Activated T-helper 9 cell treated with anti-CD3 and anti-CD28 coated beads, Interleukin-2, amount 50 U/mL, for 16 hours (primary cell): ENCODE results near the gene C5.

Experiments used
- DNase-seq: peaks from one replicate; pipeline ENCODE4 v3.0.0-alpha.2; 2020; ENCODE audit warnings: low read depth

The C5 gene

DNA sequence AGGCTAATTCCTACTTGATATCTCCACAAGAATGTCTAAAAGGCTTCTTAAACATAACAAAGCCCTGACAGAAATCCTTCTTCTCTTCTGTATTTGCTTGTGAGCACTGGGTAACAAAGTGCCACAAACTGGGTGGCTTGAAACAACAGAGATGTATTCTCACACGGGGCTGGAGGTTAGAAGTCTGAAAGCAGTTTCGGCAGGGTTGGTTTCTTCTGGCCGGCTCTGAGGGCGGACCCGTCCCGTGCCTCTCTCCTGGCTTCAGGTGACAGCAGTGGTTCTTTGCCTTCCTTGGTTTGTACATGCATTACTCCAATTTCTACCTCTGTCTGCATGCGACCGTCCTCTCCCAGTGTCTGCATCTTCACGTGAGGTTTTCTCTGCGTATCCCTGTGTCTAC, 109.5 kb downstream of the C5 start:
- DNase-seq, result no peak

DNA sequence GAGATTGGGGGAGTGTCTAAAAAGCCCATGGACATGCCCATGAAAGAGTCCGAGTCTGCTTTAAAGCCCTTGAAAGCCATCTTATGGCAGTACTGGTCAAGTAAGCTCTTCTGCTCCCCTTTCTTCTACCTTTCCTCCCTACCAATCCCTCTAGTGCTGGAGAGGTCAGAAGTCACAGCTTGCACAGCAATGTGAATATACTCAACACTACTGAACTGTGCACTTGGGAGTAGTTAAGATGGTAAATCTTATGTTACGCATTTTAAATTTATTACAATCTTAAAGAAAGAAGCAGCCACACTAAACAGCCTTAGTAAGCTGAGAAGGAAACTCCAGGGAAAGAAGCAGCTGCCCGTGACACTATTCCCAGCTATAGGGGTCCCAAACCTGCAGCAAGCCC, 111.2 kb downstream of the C5 start:
- no peak for DNase-seq

DNA sequence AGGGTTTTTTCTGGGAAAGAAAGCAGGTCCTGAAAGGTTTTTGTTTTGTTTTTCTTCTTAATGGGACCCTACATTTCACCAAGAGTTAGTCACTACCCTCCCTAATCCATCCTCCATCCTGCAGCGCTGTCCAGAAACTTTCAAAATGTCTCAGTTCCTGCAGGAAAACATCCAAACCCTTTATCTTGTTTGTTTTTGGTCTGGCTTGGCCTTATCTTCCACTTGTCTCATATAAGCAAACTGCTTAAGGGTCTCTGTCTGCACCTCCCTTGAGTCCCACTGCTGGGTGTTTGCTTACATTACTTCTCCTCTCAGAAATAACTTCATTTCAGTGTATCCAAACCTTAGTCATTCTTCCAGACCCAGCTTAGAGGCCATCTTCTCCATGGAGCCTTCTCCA, 112.5 kb downstream of the C5 start:
- no peak for DNase-seq

DNA sequence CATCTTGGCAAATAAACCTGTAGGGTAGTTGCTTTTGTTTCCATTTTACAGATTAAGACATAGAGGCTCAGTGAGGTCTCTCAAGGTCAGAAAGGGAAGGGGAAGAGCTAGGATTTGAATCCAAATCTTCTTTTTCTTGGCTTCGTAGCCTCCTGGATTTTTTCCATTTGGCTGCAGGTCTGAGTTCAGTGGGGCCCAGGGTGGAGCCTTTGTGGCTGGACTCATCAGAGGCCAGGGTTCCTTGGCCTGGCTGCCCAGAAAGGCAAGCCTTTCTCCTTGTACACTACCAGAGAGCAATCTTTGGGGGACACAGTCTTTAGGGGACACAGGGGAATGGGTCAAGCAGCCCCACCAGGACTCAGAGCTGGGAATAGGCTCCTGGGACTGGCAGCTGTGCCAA, 112.9 kb downstream of the C5 start:
- no peak for DNase-seq

DNA sequence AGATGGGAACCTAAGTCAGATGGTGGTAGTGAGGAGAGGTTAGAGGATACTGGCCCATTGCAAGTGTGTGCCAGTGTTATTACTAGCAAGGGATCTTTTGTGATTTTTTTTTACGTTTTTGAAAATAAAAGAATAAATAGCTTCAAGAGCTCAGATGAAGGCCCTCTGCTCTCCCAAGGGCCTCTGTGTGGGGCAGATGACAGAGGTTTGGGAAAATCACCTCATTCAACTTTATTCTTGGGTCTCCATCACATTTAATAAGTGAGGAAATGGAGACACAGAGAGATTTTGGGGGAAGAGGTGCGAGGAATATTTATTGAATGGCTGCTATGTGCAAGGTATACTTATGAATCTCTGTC, 113.3 kb downstream of the C5 start:
- no peak for DNase-seq

DNA sequence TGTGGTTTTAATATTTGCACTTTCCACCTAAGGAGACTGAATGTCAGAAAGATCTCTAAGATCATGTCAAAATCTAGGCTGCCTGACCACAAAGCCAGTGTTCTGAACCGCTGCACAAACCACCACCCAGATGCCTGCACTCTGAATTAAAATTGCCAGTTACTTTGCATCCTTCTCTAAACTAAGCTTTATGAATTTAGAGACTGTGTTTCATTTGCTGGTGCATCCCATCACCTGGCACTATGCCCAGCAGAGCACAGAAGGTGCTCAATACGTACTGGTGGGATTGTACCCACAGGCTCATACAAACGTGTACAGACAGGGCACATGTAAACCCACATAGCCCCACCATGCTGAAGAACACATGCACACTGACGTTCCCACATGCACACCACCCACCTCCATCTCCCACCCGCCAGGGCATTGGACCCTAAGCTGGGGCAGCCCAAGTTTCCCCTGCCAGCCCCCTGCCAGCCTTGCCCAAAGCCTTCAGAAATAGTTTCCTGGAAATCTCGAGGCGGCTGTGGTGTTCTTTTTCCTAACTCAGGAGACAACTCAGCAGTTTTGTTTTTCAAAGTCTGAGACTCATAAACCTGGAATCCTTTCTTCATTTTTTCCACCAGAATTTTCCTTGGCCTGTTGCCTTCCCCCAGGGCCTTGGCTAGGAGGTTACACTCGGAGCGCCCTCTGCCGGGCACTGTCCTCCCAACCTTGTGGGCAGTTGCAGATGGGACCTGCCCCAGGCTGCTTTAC, 113.9 kb downstream of the C5 start:
- peak; percentile 84 for DNase-seq

DNA sequence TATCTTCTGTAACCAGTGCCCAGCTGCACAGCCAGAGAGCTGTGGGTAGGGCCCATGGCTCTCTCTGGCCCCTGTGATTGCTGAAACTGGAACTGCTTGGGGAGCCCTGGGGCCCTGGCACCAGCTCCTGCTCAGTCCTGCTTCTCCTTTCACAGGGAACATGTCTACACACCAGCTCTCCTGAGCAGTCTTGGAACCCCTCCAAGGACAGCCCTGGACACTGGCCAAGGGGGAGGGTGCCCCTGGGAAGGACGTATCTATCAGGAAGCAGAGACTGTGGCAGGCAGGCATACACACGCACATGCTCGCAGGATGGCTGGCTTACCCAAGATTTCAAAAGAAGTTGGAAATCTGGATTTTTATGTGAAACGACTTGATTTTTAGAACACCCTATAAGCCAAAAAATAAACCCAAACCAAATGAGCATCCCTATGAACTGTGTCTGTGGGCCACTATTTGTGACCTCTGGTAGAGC, 114.7 kb downstream of the C5 start:
- no peak for DNase-seq

DNA sequence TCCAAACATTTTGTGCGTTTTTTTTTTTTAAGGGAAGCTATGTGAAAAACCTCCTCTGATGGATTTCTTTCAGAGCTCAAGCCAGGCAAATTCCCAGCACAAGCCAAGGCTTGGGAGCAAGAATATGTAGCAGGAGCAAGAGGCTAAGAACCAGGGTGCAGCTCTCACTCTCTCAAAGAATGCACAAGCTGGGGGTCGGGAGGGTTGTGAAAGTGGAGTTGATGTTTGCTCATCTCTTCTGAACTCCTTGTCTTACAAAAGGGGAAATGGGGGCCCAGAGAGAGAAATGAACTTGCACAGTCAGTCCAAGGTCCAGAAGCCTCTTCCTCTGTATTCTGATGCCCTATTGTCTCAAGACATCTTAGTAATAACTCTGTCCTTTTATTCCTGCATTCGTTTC, 115.8 kb downstream of the C5 start:
- DNase-seq, result no peak

DNA sequence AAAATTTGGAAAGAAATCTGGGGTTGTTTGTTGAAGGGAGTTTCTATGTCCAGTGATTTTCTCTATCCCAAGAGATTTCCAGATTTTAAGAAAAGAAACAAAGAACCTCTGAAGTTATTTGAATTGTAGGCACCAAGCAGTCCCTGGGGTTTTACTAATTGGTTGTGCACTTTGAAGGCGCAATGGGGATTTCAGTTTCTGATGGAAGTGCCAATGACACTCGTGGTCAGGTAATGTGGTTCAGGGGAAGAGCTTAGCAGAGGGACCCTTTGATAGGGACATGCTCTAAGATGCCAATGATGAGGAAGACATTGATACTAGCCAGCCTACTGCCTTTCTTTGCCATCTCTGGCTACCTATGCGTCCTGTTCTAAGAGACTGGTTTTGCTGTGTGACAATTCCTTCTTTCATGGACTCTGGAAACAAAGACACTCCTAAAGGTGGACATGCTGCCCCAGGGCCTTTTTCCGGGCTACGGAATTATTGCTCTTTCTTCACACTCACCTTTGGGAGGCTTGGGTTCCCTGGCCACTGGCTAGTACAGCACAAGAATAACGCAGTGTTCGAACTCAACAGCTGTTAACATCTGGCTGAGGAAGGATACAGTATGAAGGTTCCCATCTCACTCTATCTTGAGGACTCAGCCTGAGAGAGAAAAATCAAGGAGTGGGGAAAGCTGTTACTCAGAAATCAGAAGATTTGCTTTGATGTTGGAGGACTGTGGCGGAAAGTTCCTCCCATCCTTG, 116.6 kb downstream of the C5 start:
- DNase-seq, result no peak

DNA sequence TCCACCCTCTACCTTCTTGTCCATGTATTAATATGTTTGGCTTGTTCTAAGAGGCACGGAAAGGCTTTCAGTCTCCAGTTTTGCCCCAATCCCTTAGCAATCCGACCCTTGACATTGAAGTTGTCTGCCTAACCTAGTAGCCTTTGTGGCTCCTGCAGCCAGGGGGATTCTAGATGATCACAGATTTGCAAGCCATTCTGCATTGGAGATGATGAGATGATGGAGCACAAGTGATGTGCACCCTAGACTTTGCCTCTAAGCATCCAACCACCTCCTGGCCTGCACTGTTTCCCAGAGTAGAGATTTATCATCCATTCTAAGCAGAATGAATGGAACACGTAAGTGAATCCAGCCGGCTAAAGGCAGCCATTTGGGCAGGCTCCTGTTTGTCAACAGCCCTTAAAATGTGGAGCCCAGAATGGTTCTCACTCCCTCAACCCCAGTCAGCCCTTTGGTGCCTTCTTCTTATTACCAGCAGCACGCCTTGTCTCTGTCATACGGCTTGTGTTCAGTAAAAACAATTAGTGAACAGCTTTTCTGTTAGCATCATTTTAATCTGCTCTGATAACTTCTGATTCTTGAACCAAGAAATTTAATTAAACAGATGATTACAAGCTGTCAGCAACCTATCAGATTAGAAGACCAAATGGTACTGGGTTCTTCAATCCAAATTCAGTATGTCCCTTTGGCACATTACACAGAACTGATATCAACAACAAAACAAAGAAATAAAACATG, 117.8 kb downstream of the C5 start:
- DNase-seq, result no peak

DNA sequence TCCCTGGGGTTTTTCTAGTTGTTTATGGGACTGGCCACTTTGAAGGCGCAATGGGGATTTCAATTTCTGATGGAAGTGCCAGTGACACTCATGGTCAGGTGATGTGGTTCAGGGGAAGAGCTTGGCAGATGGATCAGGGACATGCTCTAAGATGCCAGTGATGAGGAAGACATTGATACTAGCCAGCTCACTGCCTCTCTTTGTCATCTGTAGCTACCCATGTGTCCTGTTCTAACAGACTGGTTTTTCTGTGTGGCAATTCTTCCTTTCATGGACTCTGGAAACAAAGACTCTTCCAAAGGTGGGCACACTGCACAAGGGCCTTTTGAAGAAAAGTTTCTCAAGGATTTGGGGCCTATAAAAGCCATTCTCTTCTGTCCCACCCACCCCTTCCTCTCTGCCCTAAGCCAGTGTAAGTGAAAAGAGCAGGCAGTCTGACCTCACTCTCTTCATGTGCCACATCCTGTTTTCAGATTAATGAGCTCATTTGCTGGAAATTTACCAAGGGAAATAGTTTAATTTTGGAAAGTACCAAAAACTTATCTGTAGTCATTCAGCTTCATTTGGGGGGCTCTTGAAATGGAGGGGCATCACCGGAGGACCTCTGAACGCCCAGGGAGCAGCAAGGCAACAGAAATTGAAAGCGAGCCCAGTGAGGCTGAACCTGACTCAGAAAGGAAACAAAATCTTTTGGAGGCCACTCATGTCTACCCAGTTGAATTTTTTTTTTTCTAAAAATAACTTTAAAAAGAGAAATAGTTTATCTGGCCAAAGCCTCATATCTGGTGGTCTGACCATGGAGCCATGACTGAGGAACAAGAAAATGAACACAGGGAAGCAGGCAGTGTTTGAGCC, 118.6 kb downstream of the C5 start:
- DNase-seq, result no peak

DNA sequence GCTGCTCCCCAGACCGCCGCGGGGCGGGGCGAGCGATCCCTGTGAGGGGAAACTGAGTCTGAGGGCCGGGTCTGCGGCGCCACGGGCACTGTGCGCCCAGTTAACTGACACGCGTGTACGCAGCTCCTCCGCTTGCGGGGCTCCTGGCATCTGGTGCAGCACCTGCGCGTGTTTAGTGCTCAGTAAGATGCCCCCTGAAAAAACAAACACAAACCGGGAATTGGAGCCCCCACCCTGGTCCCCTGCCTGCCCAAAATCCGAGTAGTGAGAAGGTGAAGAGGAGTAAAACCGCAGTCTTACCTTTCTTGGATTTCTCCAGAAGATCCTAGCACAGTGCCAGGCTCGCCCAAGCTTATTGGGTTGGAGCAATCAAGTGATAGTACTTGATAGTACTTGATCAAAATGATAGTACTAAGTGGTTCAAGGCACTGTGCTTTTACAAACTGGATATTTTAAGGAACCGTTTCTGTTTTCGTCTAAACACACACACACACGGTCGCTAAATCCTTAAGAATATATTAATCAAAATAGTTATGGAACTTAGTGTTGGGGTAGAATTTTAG, 120.8 kb downstream of the C5 start:
- no peak for DNase-seq

DNA sequence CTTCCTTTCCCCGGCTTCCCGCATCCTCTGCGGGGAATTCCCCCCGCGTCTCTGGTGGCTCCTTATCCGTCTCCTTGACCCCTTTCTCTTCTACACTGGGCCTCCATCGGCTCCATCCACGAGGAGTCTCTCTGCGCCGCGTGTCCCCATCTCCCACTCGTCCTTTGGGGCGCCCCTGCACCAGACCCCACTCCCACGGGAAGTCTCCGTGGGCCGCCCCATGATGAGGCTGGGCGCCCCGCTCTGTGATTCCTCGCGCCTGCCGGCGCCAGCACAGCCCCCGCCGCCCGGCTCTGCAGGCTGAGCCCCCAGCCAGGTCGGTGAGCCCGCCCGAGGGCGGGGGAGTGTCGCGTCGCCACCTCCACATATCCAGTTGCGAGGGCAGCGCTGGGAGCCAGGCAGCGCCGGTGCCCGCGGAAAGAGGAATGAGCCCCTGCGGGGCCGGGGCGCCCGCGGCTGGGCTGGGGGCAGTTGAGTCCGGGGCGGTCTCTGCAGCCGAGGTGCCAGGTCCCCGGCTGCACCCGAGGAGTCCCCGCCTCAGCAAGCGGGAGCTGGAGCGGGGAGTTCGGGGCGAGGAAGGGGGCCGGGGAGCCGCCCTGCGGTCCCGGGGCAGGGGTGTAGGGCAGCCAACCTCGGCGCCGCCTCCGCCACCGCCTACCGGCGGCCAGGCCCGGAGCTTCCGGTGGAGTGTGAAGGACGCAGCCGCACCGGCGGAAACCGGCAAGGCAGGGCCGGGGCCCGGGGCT, 121.4 kb downstream of the C5 start:
- peak; percentile 69 for DNase-seq

DNA sequence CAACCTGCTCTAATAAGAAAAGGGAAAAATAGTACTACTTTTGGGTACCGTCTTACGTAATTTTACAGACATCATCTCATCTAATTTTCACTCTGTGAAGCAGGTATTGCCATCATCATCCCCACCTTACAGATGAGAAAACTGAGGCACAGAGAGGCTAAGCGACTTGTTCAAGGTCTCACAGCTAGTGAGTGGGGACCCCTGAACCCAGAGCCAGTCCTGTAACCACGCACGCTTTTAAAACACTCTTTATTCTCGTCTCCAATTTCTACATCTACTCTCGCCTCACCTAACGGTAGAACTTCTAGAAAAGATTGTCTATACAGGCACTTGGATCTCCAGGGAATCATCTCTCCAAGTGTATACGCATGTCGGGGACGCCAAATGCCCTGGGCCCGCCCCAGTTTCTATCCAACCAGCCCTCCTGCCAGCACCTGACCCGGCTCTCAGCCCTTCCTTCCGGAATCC, 122.0 kb downstream of the C5 start:
- DNase-seq, result no peak

DNA sequence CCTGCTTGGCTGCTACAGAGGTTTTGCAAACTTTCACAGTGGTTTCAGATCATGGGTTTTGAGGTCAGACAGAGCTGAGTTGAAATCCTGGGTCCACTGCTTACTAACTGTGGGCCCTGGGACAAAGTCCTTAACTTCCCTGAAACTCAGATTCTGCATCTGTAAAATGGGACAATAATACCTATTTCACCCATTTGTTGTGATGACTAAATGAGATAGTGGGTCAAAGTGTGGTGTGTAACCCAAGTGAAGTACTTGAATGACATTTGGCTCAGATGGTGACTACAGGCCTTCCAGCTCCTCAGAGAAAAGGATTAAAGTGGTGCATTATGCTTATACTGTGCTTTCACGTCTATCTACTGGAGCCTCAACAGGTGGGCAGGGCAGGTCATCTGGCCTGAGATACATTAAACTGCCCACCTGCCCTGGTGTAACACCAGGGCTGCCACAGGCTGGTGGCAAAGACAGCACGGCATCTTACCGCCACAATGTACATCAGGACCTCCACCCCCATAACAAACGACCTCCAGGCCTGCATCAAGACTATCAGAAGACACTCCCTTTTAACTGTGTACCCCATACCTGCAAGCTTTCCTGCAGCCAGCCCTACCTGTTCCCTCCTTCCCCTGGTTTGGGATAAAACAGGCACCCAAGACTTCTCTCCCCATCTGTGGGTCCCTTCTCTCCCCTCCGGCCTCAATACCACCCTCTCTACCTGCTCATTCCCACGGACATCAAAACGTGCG, 122.6 kb downstream of the C5 start:
- DNase-seq, result no peak

DNA sequence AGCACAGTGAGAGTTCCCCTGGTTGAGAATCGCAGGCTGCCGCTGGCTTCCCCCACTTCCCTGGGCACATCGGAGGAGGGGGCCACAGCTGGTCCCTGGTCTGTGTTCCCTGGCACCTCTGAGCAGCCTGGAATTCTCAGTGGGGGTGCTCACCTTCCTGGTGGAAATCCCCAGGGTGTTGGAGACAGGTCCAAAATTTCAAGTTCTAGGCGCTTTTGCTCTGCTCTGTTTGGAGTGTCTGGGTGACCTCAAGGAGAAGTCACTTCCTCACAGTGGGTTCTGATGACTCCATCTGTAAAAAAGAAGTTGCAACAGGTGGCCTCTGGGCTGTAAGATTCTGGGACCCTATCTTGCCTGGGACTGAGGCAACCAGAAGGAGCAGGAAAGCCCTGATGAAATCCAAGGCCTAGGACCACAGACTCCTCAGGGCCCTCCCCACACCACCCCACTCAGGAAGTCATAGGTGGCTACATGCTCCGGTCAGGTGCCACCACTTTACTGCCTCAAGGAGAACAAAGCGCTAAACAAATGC, 123.6 kb downstream of the C5 start, which contains the start of gene TRAF1:
TSS of gene TRAF1 (minus strand) at position 400 of the 532 bp plus-strand sequence. CDS start 721 bp downstream, outside the sequence.
- DNase-seq, result no peak

DNA sequence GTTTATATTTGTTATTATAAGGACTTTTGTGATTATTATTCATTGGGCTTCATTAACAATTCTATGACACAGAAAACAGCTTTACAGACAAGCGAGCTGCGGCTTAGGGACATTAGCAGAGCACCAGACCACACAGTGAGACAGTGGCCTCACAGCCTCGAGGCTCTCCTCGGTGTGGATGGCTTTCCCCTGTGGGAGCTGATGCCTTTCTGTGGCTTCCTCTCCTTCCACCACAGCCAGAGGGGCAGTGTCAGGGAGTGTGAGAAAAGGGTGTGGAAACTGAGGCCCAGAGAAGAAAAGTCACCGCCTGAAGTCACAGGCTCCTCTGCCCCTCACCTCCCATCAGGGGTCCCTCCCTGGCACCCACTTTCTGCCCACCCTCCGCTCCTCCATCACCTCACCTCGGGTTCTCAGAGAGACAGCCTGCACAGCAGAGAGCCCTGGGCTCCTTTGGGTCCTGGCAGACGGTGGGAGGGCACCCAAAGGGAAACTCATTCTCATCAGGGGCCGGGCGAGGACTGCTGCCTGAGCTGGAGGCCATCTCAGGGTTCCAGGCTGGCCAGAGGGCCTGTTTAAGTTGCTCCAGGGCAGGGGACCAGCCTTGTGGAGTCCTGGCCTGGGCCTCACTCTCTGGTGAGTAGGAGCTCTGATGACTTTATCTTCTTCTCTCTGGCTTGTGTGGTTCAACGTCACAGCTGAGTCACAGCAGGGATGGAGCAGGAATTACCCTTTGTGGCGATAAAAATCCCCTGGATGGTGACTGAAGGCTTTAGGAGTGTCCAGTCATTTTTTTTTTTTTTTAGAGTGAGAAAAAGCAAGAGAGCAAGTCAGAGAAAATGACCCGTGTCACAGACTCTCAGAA, 124.3 kb downstream of the C5 start:
- peak; percentile 72 for DNase-seq

DNA sequence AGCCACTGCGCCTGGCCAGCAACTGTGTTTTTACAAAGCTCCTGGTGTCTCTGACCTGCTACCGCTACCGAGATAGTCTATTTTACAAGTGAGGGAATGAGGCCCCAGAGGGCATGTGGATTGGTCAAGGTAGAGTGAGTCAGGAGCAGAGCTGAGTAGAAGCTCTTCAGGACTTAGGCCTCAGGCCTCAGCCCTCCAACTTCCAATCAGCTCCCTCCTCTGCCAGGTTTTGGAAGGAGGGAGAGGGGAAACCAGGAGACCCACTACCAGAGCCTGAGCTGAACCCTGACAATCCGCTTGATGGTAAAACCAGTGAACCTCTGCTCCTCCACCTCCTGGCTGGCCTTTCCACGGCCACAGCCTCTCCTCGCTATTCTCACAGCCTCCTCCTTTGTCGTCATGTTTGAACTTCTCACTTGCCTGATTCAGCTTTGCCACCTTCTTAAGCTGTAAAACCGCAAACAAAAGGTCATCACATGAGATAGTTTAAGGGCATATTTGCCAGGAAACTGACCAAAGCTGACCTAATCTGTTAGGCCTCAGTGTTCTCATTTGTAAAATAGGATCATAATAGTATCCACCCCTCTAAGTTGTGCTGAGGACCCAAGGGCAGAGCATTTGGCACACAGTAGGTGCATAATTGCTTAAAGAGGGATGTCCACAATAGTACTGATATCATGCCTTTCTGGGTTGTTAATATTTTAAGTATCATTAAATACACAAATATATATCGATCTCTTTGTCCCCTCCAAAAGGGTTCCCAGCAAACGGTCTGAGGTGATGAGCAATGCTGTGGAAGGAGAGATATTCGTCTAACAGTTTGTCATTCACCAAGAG, 125.2 kb downstream of the C5 start:
- DNase-seq, result no peak
